ENCODE results near the gene TRRAP.

Gene TRRAP

DNA sequence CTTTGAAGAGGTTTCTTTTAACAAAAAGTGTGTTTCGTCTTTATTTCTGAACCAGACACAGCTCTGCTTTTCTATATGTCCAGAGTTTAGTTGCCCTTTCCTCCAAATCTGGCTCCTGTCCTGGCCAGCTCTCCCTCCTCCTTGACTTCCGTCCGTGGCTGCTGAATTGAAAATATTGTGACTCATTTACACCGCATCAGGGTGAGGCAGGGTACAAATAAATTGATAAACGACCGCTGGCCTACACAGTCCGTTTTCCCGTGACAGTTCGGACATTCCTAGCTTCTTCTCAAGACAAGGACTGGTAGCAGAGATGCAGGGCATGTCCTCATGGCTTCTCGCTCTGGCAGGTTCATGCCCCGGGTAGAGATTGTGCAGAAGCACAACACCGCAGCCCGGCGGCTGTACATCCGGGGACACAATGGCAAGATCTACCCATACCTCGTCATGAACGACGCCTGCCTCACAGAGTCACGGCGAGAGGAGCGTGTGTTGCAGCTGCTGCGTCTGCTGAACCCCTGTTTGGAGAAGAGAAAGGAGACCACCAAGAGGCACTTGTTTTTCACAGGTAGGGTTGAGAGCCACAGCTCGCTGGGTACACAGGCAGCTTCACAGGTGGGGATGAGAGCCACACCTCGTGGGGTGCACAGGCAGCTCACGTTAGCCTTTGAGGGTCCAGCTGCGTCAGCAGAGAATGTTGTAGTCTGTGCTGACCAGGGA is 126.6 kb downstream of the TRRAP start:
- no peak overlapping the region for H3K4me3 ChIP-seq (ENCODE audit: low read depth, low read length)
- H3K36me3 ChIP-seq (replicated peaks) = peaks cover 46% of the 10 kb centered on the region
- H3K27ac ChIP-seq = no peak overlapping the region
- TF ChIP-seq, protein P1, sequence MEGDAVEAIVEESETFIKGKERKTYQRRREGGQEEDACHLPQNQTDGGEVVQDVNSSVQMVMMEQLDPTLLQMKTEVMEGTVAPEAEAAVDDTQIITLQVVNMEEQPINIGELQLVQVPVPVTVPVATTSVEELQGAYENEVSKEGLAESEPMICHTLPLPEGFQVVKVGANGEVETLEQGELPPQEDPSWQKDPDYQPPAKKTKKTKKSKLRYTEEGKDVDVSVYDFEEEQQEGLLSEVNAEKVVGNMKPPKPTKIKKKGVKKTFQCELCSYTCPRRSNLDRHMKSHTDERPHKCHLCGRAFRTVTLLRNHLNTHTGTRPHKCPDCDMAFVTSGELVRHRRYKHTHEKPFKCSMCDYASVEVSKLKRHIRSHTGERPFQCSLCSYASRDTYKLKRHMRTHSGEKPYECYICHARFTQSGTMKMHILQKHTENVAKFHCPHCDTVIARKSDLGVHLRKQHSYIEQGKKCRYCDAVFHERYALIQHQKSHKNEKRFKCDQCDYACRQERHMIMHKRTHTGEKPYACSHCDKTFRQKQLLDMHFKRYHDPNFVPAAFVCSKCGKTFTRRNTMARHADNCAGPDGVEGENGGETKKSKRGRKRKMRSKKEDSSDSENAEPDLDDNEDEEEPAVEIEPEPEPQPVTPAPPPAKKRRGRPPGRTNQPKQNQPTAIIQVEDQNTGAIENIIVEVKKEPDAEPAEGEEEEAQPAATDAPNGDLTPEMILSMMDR (IDR thresholded peaks at IDR 0.05; ENCODE audit: low read depth, low read length, missing control alignments) = no peak
- in situ Hi-C loops (cut with HindIII; ENCODE audit: low pct_ligation_motif_present, low sequenced_read_pairs) = loop anchor here (25.0 kb wide), 1 partner anchor 307 kb away; no protein-coding TSS in a partner anchor
- no peak for DNase-seq
- H3K27me3 ChIP-seq (replicated peaks) = no peaks in the 10 kb centered on the region

DNA sequence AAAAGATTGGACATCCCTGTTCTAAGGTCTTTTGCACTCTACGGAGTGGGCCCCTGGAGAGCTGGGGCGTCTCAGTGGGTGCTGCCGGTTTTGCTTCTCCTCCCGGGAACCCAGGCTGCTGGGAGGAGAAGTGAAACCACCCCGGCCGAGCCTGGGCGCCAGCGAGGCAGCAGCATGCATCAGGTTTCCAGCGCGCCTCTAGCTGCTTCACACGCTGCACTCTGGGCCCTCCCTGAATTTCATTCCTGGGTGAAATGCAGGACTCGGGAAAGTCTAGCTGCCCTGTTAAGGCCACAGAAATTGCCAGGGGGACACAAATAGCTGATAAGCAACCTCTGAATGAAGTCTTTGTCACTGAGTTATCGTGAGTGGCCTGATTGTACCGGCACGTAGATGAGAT is 127.4 kb downstream of the TRRAP start:
- in situ Hi-C loops (cut with HindIII; ENCODE audit: low pct_ligation_motif_present, low sequenced_read_pairs) = loop anchor here (25.0 kb wide), 1 partner anchor 307 kb away; no protein-coding TSS in a partner anchor
- TF ChIP-seq, protein P1 (IDR thresholded peaks at IDR 0.05; ENCODE audit: low read depth, low read length, missing control alignments) = no peak
- DNase-seq = no peak
- Histone ChIP-seq H3K27me3 (replicated peaks) (no peaks in the 10 kb centered on the region), H3K27ac (no peak overlapping the region), H3K4me3 (ENCODE audit: low read depth, low read length) (no peak overlapping the region), H3K36me3 (replicated peaks) (peaks cover 53% of the 10 kb centered on the region)

DNA sequence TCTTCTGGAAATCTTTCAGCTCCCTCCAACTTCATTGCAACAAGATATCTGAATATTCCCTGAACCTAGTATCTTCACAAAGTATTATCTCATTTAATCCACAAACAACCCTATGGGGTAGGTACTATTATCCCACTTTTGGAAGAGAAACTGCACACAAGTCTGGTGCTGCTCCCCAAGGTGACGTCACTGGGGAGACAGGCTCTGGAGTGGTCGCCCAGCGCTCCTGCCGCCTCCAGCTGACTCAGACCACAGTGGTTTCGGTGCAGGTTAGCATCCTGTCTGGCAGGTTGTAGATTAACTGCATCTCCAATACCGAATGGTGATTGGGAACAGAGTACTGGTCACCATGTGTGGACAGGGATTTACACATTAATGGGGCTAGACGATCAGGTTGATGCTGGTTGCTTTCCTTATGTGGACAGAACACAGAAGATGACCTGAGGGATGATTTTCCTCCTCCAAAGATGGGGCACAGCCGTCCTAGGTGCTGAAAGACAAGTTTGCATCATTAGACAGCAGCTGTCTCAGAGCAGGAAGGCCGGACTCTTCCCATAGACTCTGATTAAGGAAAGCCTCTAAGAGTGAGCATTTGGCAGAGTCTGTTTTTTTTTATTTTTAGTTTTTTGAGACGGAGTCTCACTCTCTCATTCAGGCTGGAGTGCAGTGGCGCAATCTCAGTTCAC is 128.6 kb downstream of the TRRAP start:
- H3K4me3 ChIP-seq (ENCODE audit: low read depth, low read length) = no peak overlapping the region
- no peaks in the 10 kb centered on the region for H3K27me3 ChIP-seq (replicated peaks)
- TF ChIP-seq, protein P1 (IDR thresholded peaks at IDR 0.05; ENCODE audit: low read depth, low read length, missing control alignments) = no peak
- H3K27ac ChIP-seq = no peak overlapping the region
- DNase-seq = no peak
- H3K36me3 ChIP-seq (replicated peaks) = peaks cover 61% of the 10 kb centered on the region
- in situ Hi-C loops (cut with HindIII; ENCODE audit: low pct_ligation_motif_present, low sequenced_read_pairs) = loop anchor here (25.0 kb wide), 1 partner anchor 305 kb away; no protein-coding TSS in a partner anchor

DNA sequence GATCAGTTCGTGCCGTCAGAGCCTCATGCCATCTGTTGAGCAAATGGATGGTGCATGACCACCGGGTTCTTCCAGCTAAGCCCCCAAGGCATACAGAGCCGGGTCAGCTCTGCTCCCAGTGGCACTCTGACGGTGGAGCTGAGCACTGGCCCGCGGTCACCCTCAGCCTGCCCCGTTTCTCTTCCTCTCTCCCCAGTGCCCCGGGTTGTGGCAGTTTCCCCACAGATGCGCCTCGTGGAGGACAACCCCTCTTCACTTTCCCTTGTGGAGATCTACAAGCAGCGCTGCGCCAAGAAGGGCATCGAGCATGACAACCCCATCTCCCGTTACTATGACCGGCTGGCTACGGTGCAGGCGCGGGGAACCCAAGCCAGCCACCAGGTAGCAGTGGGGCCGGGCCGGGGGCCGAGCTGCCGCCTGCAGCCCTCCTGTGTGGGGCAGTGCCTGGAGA is 129.9 kb downstream of the TRRAP start:
- TF ChIP-seq, protein P1 (IDR thresholded peaks at IDR 0.05; ENCODE audit: low read depth, low read length, missing control alignments) = no peak
- Histone ChIP-seq H3K4me3 (ENCODE audit: low read depth, low read length) (no peak overlapping the region), H3K36me3 (replicated peaks) (peaks cover 70% of the 10 kb centered on the region), H3K27ac (no peak overlapping the region), H3K27me3 (replicated peaks) (no peaks in the 10 kb centered on the region)
- no peak for DNase-seq
- in situ Hi-C loops (cut with HindIII; ENCODE audit: low pct_ligation_motif_present, low sequenced_read_pairs) = loop anchor here (25.0 kb wide), 1 partner anchor 304 kb away; no protein-coding TSS in a partner anchor

DNA sequence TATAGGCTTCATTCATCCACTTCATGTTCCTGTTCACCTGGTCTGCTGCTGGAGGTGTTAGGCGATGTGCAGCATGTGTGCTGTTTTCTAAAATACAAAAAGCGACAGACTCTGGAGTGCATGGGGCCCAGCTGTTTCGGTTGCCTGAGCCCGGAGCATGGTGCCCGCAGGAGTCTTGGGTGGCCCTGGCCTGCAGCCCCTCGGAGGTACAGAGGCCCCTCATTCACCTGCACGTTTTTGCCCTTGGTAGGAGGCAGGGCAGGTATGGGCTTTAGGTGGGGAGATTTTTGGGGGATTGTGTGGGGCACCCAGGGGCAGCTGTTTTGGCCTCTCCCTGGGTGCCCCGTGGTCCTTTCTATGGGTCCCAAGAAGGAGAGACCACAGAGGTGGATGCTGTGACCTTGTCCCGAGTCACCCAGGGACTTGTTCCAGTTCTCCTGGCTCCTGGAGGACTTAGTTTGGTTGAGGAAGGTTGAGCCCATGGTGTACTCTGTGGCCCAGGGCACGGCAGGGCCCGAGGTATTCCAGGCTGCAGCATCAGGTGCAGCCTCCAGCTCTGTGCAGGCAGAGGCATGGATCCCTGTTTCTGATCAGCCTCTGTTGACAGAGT is 130.7 kb downstream of the TRRAP start:
- in situ Hi-C loops (cut with HindIII; ENCODE audit: low pct_ligation_motif_present, low sequenced_read_pairs) = loop anchor here (25.0 kb wide), 1 partner anchor 303 kb away; no protein-coding TSS in a partner anchor
- TF ChIP-seq, protein P1 (IDR thresholded peaks at IDR 0.05; ENCODE audit: low read depth, low read length, missing control alignments) = no peak
- Histone ChIP-seq H3K27me3 (replicated peaks) (no peaks in the 10 kb centered on the region), H3K36me3 (replicated peaks) (peaks cover 76% of the 10 kb centered on the region), H3K4me3 (ENCODE audit: low read depth, low read length) (no peak overlapping the region), H3K27ac (no peak overlapping the region)
- DNase-seq = no peak
